Measurements from ENCODE around the gene LARGE1.

The LARGE1 gene

GRCh38 chr22:33874206-33874605 lies 46.1 kb downstream of the LARGE1 start:
- H3K9me3 Mint-ChIP-seq = no peaks in the 10 kb centered on the region
- H3K4me1 Mint-ChIP-seq = no peaks in the 10 kb centered on the region
- H3K4me3 Mint-ChIP-seq = no peak overlapping the region
- H3K27me3 Mint-ChIP-seq = no peaks in the 10 kb centered on the region
- no peaks in the 10 kb centered on the region for H3K36me3 Mint-ChIP-seq (ENCODE audit: insufficient read depth)
- no peak for ATAC-seq (replicated peaks; ENCODE audit: extremely low read depth, poor library complexity, severe bottlenecking)
- H3K27ac Mint-ChIP-seq (ENCODE audit: low read depth) = no peak overlapping the region
- no peak for DNase-seq (ENCODE audit: low spot score in 2 of 2)

DNA sequence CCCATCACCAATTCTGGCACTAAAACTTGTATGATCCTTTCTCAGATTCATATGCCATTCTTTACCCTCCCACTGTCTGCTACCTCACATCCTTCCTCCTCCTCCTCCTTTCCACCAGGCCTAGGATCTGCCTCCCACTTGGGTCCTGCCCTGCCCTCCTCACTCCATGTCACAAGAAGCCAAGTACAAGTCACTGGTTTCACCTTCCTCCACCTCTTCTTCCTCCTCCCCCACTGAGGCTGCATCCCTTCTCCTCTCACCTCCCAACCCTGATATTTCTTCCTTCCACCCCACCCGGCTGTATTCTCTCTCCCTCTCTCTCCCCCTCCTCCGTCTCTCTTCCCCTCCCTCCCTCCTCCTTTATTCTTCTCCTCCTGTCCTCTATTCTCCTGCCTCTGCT lies 46.6 kb downstream of the LARGE1 start:
- ATAC-seq (replicated peaks; ENCODE audit: extremely low read depth, poor library complexity, severe bottlenecking) = no peak
- Mint-ChIP-seq H3K4me1 (no peaks in the 10 kb centered on the region), H3K27me3 (no peaks in the 10 kb centered on the region), H3K36me3 (ENCODE audit: insufficient read depth) (no peaks in the 10 kb centered on the region), H3K9me3 (no peaks in the 10 kb centered on the region), H3K4me3 (no peak overlapping the region), H3K27ac (ENCODE audit: low read depth) (no peak overlapping the region)
- DNase-seq (ENCODE audit: low spot score in 2 of 2) = no peak

GRCh38 chr22:33873186-33873585 lies 47.1 kb downstream of the LARGE1 start:
- no peak for ATAC-seq (replicated peaks; ENCODE audit: extremely low read depth, poor library complexity, severe bottlenecking)
- no peaks in the 10 kb centered on the region for H3K4me1 Mint-ChIP-seq

DNA sequence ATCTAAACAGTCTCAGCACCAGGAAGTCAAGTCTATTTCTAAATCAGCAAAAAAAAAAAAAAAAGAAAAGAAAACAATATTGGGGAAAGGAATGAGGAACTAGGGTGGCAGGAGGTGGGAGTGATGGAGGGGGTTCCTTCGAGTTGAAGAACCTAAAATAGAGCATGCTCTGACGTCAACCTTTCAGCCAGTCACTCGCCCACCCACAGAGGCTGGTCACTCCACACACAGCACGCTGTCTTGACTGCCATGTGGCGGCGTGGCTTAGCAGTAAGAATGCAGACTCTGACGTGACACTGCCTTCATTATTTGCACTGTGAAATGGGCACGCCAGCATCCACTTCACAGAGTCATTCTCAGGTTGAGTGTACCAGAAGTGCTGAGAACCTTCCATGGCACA lies 48.3 kb downstream of the LARGE1 start:
- Mint-ChIP-seq H3K27me3 (no peaks in the 10 kb centered on the region), H3K27ac (ENCODE audit: low read depth) (no peak overlapping the region), H3K9me3 (no peaks in the 10 kb centered on the region), H3K4me1 (no peaks in the 10 kb centered on the region), H3K36me3 (ENCODE audit: insufficient read depth) (no peaks in the 10 kb centered on the region), H3K4me3 (no peak overlapping the region)
- DNase-seq (ENCODE audit: low spot score in 2 of 2) = no peak
- no peak for ATAC-seq (replicated peaks; ENCODE audit: extremely low read depth, poor library complexity, severe bottlenecking)

More at GRCh38 chr22:33873186-33873585, 47.1 kb downstream of the LARGE1 start:
- DNase-seq (ENCODE audit: low spot score in 2 of 2) = no peak
- no peaks in the 10 kb centered on the region for H3K9me3 Mint-ChIP-seq
- H3K27ac Mint-ChIP-seq (ENCODE audit: low read depth) = no peak overlapping the region
- no peaks in the 10 kb centered on the region for H3K36me3 Mint-ChIP-seq (ENCODE audit: insufficient read depth)
- H3K27me3 Mint-ChIP-seq = no peaks in the 10 kb centered on the region
- no peak overlapping the region for H3K4me3 Mint-ChIP-seq

- H3K27me3 Mint-ChIP-seq = no peaks in the 10 kb centered on the region
- ATAC-seq (replicated peaks; ENCODE audit: extremely low read depth, poor library complexity, severe bottlenecking) (no peak), DNase-seq (ENCODE audit: low spot score in 2 of 2) (no peak)
- no peak overlapping the region for H3K4me3 Mint-ChIP-seq
- no peaks in the 10 kb centered on the region for H3K4me1 Mint-ChIP-seq
- no peak overlapping the region for H3K27ac Mint-ChIP-seq (ENCODE audit: low read depth)
- H3K36me3 Mint-ChIP-seq (ENCODE audit: insufficient read depth) = no peaks in the 10 kb centered on the region
- no peaks in the 10 kb centered on the region for H3K9me3 Mint-ChIP-seq
Observed at GRCh38 chr22:33869946-33870345, 50.3 kb downstream of the LARGE1 start.

- H3K27ac Mint-ChIP-seq (ENCODE audit: low read depth) = no peak overlapping the region
Observed at GRCh38 chr22:33867971-33868370, 52.3 kb downstream of the LARGE1 start.

GRCh38 chr22:33867118-33867866 lies 53.0 kb downstream of the LARGE1 start:
- DNase-seq (ENCODE audit: low spot score in 2 of 2) (no peak), ATAC-seq (replicated peaks; ENCODE audit: extremely low read depth, poor library complexity, severe bottlenecking) (no peak)
- no peaks in the 10 kb centered on the region for H3K4me1 Mint-ChIP-seq
- H3K27ac Mint-ChIP-seq (ENCODE audit: low read depth) = no peak overlapping the region
- H3K36me3 Mint-ChIP-seq (ENCODE audit: insufficient read depth) = no peaks in the 10 kb centered on the region
- H3K4me3 Mint-ChIP-seq = no peak overlapping the region
- H3K9me3 Mint-ChIP-seq = no peaks in the 10 kb centered on the region
- no peaks in the 10 kb centered on the region for H3K27me3 Mint-ChIP-seq

More at GRCh38 chr22:33867971-33868370, 52.3 kb downstream of the LARGE1 start:
- ATAC-seq (replicated peaks; ENCODE audit: extremely low read depth, poor library complexity, severe bottlenecking) (no peak), DNase-seq (ENCODE audit: low spot score in 2 of 2) (no peak)
- Mint-ChIP-seq H3K4me3 (no peak overlapping the region), H3K4me1 (no peaks in the 10 kb centered on the region), H3K27me3 (no peaks in the 10 kb centered on the region), H3K9me3 (no peaks in the 10 kb centered on the region), H3K36me3 (ENCODE audit: insufficient read depth) (no peaks in the 10 kb centered on the region)

DNA sequence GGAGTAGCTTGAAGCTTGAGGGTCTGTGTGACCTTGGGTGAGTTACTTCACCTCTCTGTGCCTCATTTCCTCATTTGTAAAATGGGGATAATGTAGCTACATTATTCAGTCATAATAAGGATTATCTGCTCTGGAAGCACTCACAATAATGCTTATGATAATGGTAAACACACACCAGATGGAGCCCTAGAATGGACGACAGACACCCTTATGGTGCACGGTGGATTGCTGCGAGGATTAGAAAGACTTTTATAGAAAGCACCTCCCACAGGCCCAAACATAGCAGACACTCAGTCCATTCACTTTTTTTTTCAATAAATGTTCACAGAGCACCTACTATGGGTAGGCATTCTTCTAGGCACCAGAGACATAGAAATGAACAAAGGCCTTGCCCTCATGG lies 53.8 kb downstream of the LARGE1 start:
- ATAC-seq (replicated peaks; ENCODE audit: extremely low read depth, poor library complexity, severe bottlenecking) (no peak), DNase-seq (ENCODE audit: low spot score in 2 of 2) (no peak)
- Mint-ChIP-seq H3K27me3 (no peaks in the 10 kb centered on the region), H3K4me3 (no peak overlapping the region), H3K9me3 (no peaks in the 10 kb centered on the region), H3K4me1 (no peaks in the 10 kb centered on the region), H3K36me3 (ENCODE audit: insufficient read depth) (no peaks in the 10 kb centered on the region), H3K27ac (ENCODE audit: low read depth) (no peak overlapping the region)

DNA sequence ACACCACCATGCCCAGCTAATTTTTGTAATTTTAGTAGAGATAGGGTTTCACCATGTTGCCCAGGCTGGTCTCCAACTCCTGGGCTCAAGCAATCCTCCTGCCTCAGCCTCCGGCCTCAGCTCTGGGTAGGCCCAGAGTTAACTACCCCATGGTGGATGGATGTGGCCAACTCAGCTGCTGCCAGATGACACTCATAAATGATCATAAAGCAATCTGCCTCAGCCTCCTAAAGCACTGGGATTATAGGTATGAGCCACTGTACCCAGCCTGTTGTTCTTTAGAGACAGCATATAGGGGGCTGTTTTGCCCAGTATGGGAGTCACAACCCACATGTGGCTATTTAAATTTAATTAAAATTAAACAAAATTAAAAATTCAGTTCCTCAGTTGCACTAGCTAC lies 54.3 kb downstream of the LARGE1 start:
- Mint-ChIP-seq H3K36me3 (ENCODE audit: insufficient read depth) (no peaks in the 10 kb centered on the region), H3K4me1 (no peaks in the 10 kb centered on the region), H3K27ac (ENCODE audit: low read depth) (no peak overlapping the region), H3K27me3 (no peaks in the 10 kb centered on the region), H3K4me3 (no peak overlapping the region), H3K9me3 (no peaks in the 10 kb centered on the region)
- no peak for ATAC-seq (replicated peaks; ENCODE audit: extremely low read depth, poor library complexity, severe bottlenecking)
- no peak for DNase-seq (ENCODE audit: low spot score in 2 of 2)

DNA sequence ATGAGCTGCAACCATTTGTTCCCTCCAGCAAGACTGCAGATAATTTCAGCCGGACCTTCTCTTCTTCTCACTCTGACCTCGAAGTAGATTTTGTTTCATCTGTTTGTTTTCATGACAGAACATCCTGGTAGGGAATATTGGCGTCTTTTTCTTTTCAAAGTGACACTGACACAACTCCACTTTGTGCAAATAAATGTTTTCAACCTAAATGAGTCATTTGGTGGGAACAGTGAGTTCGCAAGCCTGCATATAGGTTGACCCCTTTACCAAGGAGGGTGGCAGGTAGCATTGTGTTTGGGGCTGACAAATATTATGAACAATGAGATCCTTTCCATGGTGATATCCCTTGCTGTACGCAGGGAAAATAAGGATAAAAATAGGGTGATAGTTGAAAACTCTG lies 55.0 kb downstream of the LARGE1 start:
- Mint-ChIP-seq H3K4me1 (no peaks in the 10 kb centered on the region), H3K4me3 (no peak overlapping the region), H3K9me3 (no peaks in the 10 kb centered on the region), H3K27me3 (no peaks in the 10 kb centered on the region), H3K36me3 (ENCODE audit: insufficient read depth) (no peaks in the 10 kb centered on the region), H3K27ac (ENCODE audit: low read depth) (no peak overlapping the region)
- DNase-seq (ENCODE audit: low spot score in 2 of 2) (no peak), ATAC-seq (replicated peaks; ENCODE audit: extremely low read depth, poor library complexity, severe bottlenecking) (no peak)

DNA sequence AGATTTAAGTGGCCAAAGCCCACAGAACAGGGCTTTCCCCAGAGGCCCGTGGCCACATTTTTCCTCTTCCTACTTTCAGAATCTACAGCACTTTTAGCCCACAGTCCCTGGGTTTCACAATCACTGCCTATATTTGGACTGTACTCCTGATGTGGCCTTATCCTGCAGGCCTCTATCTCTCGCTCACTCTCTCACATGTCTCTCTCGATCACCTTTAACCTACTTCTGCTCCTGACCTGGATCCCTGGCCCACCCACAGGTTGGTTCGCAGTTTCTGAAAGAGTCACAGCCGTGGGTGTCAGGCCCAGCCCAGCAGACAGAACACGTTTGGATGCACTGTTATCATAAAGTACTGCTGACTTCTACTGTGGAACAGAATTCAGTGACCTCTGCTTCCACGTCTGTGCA lies 55.5 kb downstream of the LARGE1 start:
- no peaks in the 10 kb centered on the region for H3K36me3 Mint-ChIP-seq (ENCODE audit: insufficient read depth)
- ATAC-seq (replicated peaks; ENCODE audit: extremely low read depth, poor library complexity, severe bottlenecking) = no peak
- no peaks in the 10 kb centered on the region for H3K4me1 Mint-ChIP-seq

DNA sequence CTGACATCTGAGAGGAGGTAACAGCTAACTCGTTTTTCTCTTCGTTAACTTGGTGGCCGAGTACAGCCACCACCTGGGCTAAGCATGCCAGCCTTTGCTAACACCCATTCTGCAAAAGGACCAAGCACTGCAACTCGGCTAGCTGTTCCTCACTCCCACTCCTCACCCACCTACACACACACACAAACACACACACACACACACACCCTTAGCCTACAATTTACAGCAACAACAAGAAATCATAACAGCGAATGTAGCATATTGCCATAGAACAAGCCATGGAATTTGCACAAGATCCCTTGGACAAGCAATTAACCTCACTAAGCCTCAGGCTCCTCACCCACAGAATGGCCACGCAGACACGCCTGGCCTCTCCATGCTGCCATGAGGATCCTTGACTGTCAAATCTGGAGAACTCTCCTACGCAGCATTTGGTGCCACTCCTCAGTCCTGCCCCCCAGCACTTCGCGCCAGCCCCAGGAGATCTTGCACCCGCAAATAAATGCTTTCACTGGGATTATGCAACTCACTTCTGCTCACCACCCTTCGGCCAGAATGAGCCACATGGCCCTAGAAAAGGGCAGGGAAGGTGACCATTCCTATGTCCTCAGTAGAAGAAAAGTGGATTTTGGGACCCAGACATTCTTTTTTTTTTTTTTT lies 58.9 kb downstream of the LARGE1 start:
- Mint-ChIP-seq H3K27me3 (no peaks in the 10 kb centered on the region), H3K36me3 (ENCODE audit: insufficient read depth) (no peaks in the 10 kb centered on the region), H3K27ac (ENCODE audit: low read depth) (no peak overlapping the region), H3K4me3 (no peak overlapping the region), H3K9me3 (no peaks in the 10 kb centered on the region), H3K4me1 (no peaks in the 10 kb centered on the region)
- DNase-seq (ENCODE audit: low spot score in 2 of 2) (no peak), ATAC-seq (replicated peaks; ENCODE audit: extremely low read depth, poor library complexity, severe bottlenecking) (no peak)

More for the DNA sequence above, 55.5 kb downstream of the LARGE1 start:
- Mint-ChIP-seq H3K27ac (ENCODE audit: low read depth) (no peak overlapping the region), H3K4me3 (no peak overlapping the region), H3K27me3 (no peaks in the 10 kb centered on the region), H3K9me3 (no peaks in the 10 kb centered on the region)
- no peak for DNase-seq (ENCODE audit: low spot score in 2 of 2)

DNA sequence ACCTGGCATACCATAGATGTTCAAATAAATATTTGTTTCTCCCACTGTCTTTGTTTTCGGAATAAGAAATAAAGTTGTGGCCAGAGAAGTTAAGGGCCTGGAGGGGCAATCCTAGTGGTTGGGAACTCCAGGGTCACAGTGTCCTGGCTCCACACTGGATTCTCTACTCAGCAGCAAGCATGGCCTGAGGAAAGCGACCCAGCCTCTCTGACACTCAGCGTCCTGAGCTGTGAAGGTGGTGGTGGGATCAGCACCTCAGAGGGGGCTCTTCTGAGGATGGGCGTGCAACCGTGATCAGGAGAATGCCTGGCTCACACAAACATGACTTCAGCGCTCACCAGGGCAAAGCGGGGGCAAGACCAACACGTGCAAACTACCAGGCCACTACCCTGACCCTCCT lies 59.9 kb downstream of the LARGE1 start:
- Mint-ChIP-seq H3K27ac (ENCODE audit: low read depth) (no peak overlapping the region), H3K27me3 (no peaks in the 10 kb centered on the region), H3K36me3 (ENCODE audit: insufficient read depth) (no peaks in the 10 kb centered on the region), H3K9me3 (no peaks in the 10 kb centered on the region), H3K4me3 (no peak overlapping the region), H3K4me1 (no peaks in the 10 kb centered on the region)
- ATAC-seq (replicated peaks; ENCODE audit: extremely low read depth, poor library complexity, severe bottlenecking) (no peak), DNase-seq (ENCODE audit: low spot score in 2 of 2) (no peak)
